Tongue (tissue), 2 donors: ENCODE data around the gene SLC12A7. TPM values are rescaled to one million over a fixed set of nuclear protein-coding genes. Genes with fewer than 3 reads are reported as not detected.
A peak's percentile ranks its signal among the peaks of the same experiment; 100 is the strongest.
"Not testable (repeated sequence)": the region's sequence is repeated elsewhere in the genome, so short reads cannot be mapped to it uniquely, and the experiment has no call there.

Experiments
- DNase-seq: peaks from one replicate; pipeline ENCODE4 v3.0.0-alpha.2; 2015
- total RNA-seq: library from RNA; depleted of rRNA; stranded (reverse); fragments of >200 nt; gene quantifications from one replicate; pipeline ENCODE4 v1.2.3, GENCODE V29; 2014

The SLC12A7 gene
- total RNA-seq, 1 donor from 2014 or later, result 25.2 TPM

GRCh38 chr5:1109542-1110306, 2.1 kb downstream of the SLC12A7 start:
- no peak for DNase-seq

- no peak for DNase-seq
These were observed 3.0 kb downstream of the SLC12A7 start for GRCh38 chr5:1108865-1109174.

- no peak for DNase-seq
These were observed 3.6 kb downstream of the SLC12A7 start for GRCh38 chr5:1108023-1108864.

- DNase-seq, result no peak
These were observed 4.5 kb downstream of the SLC12A7 start for GRCh38 chr5:1107167-1108022.

GRCh38 chr5:1106385-1107166, 5.3 kb downstream of the SLC12A7 start:
- DNase-seq, result no peak

GRCh38 chr5:1105350-1106265, 6.3 kb downstream of the SLC12A7 start:
- peak; percentile 16 for DNase-seq

GRCh38 chr5:1104327-1105006, 7.4 kb downstream of the SLC12A7 start:
- no peak for DNase-seq

- peak; percentile 83 for DNase-seq
These were observed 8.1 kb downstream of the SLC12A7 start for GRCh38 chr5:1103505-1104326.

GRCh38 chr5:1103093-1103492, 8.8 kb downstream of the SLC12A7 start:
- peak; percentile 20 for DNase-seq

GRCh38 chr5:1101961-1102713, 9.7 kb downstream of the SLC12A7 start:
- peak; percentile 75 for DNase-seq

GRCh38 chr5:1100664-1101574, 10.9 kb downstream of the SLC12A7 start:
- DNase-seq, result peak; percentile 22

GRCh38 chr5:1099926-1100663, 11.8 kb downstream of the SLC12A7 start:
- peak; percentile 56 for DNase-seq

- DNase-seq, result no peak
These were observed 12.8 kb downstream of the SLC12A7 start for GRCh38 chr5:1098986-1099597.

- not testable (repeated sequence) for DNase-seq
These were observed 13.9 kb downstream of the SLC12A7 start for GRCh38 chr5:1097988-1098385.

GRCh38 chr5:1097381-1097987, 14.4 kb downstream of the SLC12A7 start:
- no peak for DNase-seq

- peak; percentile 29 for DNase-seq
These were observed 15.0 kb downstream of the SLC12A7 start for GRCh38 chr5:1096838-1097237.
